ENCODE data around the gene CD52. TPM values are rescaled to one million over a fixed set of nuclear protein-coding genes. Genes with fewer than 3 reads are reported as not detected.
"Not testable (repeated sequence)": the region's sequence is repeated elsewhere in the genome, so short reads cannot be mapped to it uniquely, and the experiment has no call there.

CD52 gene
- total RNA-seq, 1 donor from 2014 or later = 541 TPM

DNA sequence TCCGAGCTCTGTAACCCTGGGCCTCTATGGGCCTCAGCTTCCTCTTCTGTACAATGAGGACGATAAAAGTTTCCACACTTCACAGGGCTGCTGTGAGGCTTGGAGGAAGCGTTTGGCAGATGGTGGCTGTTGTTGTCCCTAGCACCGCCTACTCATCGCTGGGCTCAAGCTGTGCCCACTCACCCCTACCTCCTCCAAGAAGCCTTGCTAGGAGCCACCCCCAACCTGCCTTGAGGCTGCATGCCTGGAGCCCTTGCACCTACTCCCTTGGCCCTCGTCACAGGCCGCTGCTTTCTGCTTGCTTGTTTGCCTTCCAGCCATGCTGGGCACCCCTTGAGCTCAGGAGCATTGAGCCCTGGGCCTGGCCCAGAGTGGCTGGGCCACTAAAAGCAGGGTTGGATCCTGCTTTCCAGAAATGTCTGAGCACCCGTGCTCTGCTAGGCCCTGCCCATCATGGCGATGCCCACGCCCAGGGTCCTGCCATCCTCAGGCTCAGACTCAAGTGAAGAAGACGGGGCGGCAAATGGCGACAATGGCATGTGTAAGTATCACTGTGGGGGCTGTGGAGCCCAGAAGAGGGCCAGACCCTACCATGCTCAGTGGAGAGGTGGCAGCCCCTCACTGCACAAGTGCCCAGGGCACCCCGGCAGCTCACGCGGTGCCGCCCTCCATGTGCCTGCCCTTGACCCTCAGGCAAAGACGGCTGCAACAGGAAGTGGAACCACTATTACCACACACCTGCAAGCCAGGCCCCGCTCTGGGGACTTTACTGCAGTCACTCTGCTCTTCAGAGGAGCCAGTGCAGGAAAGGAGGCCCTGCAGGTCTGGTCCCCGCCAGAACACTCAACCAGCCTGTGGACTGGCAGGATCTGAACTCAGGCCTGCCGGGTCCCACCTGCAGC, 28.3 kb upstream of the CD52 start:
- intact Hi-C loops (cut with DNase I) = no loop called here
- DNase-seq (peak; percentile 82), ATAC-seq (peak; percentile 52 to 65)
- Histone ChIP-seq H3K9me3 (no peaks in the 10 kb centered on the region), H3K4me3 (no peak overlapping the region), H3K36me3 (peaks cover 3% of the 10 kb centered on the region), H3K4me1 (peaks cover 76% of the 10 kb centered on the region), H3K27me3 (ENCODE audit: low read depth) (no peaks in the 10 kb centered on the region), H3K27ac (peak overlapping the region; percentile 84)
- TF ChIP-seq, protein P1, sequence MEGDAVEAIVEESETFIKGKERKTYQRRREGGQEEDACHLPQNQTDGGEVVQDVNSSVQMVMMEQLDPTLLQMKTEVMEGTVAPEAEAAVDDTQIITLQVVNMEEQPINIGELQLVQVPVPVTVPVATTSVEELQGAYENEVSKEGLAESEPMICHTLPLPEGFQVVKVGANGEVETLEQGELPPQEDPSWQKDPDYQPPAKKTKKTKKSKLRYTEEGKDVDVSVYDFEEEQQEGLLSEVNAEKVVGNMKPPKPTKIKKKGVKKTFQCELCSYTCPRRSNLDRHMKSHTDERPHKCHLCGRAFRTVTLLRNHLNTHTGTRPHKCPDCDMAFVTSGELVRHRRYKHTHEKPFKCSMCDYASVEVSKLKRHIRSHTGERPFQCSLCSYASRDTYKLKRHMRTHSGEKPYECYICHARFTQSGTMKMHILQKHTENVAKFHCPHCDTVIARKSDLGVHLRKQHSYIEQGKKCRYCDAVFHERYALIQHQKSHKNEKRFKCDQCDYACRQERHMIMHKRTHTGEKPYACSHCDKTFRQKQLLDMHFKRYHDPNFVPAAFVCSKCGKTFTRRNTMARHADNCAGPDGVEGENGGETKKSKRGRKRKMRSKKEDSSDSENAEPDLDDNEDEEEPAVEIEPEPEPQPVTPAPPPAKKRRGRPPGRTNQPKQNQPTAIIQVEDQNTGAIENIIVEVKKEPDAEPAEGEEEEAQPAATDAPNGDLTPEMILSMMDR (IDR thresholded peaks at IDR 0.05) = no peak

DNA sequence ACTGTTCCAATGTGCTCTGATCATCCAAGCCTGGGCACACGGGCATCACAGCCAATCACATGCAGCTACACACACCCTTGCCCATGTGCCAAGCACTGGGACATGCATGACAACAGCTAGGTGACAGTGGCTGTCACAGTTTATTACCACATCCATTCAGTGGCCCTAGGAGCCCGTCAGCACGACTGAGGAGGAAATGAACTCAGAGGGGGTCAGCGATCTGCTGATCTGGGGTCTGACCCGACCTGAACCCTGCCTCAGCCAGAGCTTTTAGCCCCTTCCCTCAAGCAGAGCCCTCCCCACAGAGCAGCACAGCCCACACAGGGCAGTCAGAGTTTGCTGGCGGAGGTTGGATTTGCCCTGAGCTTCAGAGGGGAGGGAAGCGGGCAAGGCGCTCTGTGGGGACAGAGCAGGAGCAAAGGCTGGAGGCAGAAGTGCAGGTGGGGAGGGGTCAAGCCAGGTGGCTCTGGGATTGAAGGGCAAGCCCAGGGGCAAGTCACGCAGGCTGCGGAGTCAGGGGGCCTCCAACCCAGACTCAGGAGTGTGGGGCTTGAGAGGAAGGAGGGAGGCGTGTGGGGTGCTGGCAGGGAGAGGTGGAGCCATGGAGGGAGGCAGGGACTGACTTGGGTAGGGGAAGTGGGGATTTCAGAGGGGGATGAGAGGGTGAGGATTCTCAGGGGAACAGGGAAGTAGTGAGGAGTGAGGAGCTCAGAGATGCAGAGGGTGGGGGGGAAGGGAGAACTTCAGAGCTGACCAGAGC, 27.5 kb upstream of the CD52 start:
- DNase-seq (no peak), ATAC-seq (peak; percentile 41 to 53)
- Histone ChIP-seq H3K4me1 (peaks cover 67% of the 10 kb centered on the region), H3K36me3 (peaks cover 3% of the 10 kb centered on the region), H3K4me3 (no peak overlapping the region), H3K27ac (peak overlapping the region; percentile 84), H3K9me3 (no peaks in the 10 kb centered on the region), H3K27me3 (ENCODE audit: low read depth) (no peaks in the 10 kb centered on the region)
- TF ChIP-seq, protein P1 (IDR thresholded peaks at IDR 0.05) = no peak
- intact Hi-C loops (cut with DNase I) = no loop called here

DNA sequence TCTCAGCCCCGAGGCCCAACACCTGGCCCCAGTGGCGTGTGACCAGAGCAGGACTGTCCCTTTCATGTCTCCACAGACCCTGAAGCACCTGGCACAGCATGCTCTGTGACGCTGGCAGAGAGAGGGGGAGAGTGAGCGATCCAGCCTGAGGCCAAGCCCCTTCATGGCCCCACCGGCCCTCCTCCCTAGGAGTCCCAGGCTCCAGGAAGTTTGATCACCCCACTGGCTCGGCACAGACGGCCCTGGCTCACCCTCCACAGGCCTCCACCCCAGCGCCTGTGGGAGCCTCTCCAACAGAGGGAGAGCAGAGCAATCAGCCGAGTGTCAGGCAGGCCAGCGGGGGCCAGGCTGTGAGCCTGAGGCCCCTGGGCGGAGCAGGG, 26.9 kb upstream of the CD52 start:
- H3K27ac ChIP-seq = peak overlapping the region; percentile 84
- DNase-seq = no peak
- no peaks in the 10 kb centered on the region for H3K27me3 ChIP-seq (ENCODE audit: low read depth)
- no peak for ATAC-seq
- intact Hi-C loops (cut with DNase I) = no loop called here
- H3K4me1 ChIP-seq = peaks cover 61% of the 10 kb centered on the region
- H3K4me3 ChIP-seq = no peak overlapping the region
- H3K9me3 ChIP-seq = no peaks in the 10 kb centered on the region
- peaks cover 3% of the 10 kb centered on the region for H3K36me3 ChIP-seq
- TF ChIP-seq, protein P1 (IDR thresholded peaks at IDR 0.05) = no peak

DNA sequence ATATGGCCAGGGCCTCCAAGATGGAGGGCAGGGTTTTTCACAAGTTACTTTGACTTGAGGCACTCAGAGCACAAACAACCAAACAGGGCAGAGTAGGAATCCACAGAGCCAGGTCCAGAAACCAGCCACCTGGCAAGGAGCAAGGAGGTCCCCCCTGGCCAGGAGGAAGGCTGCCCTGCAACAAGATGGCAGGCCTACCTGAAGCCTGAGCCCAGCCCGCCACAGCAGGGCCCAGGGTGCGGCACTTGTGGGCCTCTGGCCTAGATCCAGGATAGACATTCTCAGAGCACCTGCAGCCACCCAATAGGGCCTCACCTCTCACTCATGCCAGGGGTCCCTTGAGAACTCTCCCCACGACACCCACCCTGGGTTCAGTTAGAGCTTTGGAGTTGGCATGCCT, 26.3 kb upstream of the CD52 start:
- H3K27me3 ChIP-seq (ENCODE audit: low read depth) = no peaks in the 10 kb centered on the region
- peaks cover 7% of the 10 kb centered on the region for H3K36me3 ChIP-seq
- H3K4me3 ChIP-seq = no peak overlapping the region
- ATAC-seq (no peak), DNase-seq (no peak)
- H3K27ac ChIP-seq = peak overlapping the region; percentile 84
- intact Hi-C loops (cut with DNase I) = no loop called here
- TF ChIP-seq, protein P1 (IDR thresholded peaks at IDR 0.05) = no peak
- H3K4me1 ChIP-seq = peaks cover 56% of the 10 kb centered on the region
- H3K9me3 ChIP-seq = no peaks in the 10 kb centered on the region

DNA sequence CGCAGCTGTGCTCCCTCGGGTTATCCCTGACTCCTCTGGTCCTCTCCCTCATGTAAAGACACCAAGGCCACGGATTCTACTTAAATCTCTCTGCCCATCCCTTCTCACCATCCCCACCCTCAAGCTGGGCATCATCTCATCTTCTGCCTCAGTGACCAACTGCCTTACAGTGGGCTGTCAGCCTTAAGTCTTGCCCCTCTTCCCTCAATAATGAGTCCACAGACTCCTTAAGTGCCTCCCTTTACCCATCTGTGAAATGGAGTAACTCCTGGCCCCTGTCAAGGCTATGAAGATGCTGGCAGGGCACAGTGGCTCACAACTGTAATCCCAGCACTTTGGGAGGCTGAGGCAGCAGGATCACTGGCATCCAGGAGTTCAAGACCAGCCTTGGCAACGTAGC, 25.8 kb upstream of the CD52 start:
- TF ChIP-seq, protein P1 (IDR thresholded peaks at IDR 0.05) = no peak
- Histone ChIP-seq H3K27me3 (ENCODE audit: low read depth) (no peaks in the 10 kb centered on the region), H3K9me3 (no peaks in the 10 kb centered on the region), H3K36me3 (peaks cover 12% of the 10 kb centered on the region), H3K27ac (peak overlapping the region; percentile 6), H3K4me3 (no peak overlapping the region), H3K4me1 (peaks cover 51% of the 10 kb centered on the region)
- no peak for DNase-seq
- intact Hi-C loops (cut with DNase I) = no loop called here
- no peak for ATAC-seq

DNA sequence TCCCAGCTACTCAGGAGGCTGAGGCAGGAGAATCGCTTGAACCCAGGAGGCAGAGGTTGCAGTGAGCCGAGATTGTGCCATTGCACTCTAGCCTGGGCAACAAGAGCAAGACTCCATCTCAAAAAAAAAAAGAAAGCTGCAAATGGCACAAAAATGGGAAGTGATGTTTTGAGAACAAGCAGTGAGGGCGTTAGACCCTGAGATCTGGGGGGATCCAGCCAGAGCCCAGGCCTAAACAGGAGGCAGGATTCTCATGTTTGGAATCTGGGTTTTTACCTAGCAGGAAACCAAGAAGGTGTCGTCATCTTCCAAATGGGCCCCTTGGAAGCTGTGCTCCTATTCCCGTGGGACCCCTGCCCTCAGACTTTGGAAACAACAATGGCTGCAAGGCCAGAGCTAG, 25.0 kb upstream of the CD52 start:
- H3K4me1 ChIP-seq = peaks cover 43% of the 10 kb centered on the region
- intact Hi-C loops (cut with DNase I) = not testable (repeated sequence)

More for the DNA sequence above, 25.0 kb upstream of the CD52 start:
- H3K4me3 ChIP-seq; H3K27me3 ChIP-seq (ENCODE audit: low read depth); H3K27ac ChIP-seq; DNase-seq; ATAC-seq; H3K9me3 ChIP-seq: not testable (repeated sequence)
- peaks cover 14% of the 10 kb centered on the region for H3K36me3 ChIP-seq
